ENCODE data around the gene RPS6KA2.

The RPS6KA2 gene

DNA sequence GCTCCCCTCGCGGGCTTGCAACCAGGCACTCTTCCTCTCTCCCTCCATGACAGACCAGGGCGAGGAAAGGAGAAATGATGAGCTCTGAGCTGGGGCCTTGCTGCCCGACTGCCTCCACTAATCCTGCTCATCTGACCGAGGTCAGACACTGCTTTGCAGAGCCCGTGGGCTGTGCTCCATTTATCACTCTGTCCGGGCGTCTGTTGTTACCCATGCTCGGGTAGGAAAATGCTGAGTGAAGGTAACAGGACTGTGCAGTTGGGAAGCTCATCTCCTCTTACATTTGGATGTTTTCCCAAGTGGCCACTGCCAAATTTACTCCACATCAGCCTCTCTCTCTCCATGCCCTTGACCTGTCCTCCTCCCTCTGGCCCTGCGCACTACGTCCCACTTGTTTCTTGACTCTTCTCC is 14.6 kb downstream of the RPS6KA2 start:
- Histone ChIP-seq H3K4me3 (replicated peaks; ENCODE audit: insufficient read depth, low read length) (no peak overlapping the region), H3K27ac (replicated peaks) (no peak overlapping the region), H3K27me3 (ENCODE audit: insufficient read depth, poor library complexity, severe bottlenecking) (no peaks in the 10 kb centered on the region)
- TF ChIP-seq SPI1 (IDR thresholded peaks at IDR 0.05; ENCODE audit: borderline replicate concordance, low read depth) = no peak
- TF ChIP-seq, protein P1, sequence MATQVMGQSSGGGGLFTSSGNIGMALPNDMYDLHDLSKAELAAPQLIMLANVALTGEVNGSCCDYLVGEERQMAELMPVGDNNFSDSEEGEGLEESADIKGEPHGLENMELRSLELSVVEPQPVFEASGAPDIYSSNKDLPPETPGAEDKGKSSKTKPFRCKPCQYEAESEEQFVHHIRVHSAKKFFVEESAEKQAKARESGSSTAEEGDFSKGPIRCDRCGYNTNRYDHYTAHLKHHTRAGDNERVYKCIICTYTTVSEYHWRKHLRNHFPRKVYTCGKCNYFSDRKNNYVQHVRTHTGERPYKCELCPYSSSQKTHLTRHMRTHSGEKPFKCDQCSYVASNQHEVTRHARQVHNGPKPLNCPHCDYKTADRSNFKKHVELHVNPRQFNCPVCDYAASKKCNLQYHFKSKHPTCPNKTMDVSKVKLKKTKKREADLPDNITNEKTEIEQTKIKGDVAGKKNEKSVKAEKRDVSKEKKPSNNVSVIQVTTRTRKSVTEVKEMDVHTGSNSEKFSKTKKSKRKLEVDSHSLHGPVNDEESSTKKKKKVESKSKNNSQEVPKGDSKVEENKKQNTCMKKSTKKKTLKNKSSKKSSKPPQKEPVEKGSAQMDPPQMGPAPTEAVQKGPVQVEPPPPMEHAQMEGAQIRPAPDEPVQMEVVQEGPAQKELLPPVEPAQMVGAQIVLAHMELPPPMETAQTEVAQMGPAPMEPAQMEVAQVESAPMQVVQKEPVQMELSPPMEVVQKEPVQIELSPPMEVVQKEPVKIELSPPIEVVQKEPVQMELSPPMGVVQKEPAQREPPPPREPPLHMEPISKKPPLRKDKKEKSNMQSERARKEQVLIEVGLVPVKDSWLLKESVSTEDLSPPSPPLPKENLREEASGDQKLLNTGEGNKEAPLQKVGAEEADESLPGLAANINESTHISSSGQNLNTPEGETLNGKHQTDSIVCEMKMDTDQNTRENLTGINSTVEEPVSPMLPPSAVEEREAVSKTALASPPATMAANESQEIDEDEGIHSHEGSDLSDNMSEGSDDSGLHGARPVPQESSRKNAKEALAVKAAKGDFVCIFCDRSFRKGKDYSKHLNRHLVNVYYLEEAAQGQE (IDR thresholded peaks at IDR 0.05; ENCODE audit: insufficient replicate concordance, low read depth) = no peak
- TF ChIP-seq GABPA (IDR thresholded peaks at IDR 0.05; ENCODE audit: low read depth) = no peak
- TF ChIP-seq, protein P2, sequence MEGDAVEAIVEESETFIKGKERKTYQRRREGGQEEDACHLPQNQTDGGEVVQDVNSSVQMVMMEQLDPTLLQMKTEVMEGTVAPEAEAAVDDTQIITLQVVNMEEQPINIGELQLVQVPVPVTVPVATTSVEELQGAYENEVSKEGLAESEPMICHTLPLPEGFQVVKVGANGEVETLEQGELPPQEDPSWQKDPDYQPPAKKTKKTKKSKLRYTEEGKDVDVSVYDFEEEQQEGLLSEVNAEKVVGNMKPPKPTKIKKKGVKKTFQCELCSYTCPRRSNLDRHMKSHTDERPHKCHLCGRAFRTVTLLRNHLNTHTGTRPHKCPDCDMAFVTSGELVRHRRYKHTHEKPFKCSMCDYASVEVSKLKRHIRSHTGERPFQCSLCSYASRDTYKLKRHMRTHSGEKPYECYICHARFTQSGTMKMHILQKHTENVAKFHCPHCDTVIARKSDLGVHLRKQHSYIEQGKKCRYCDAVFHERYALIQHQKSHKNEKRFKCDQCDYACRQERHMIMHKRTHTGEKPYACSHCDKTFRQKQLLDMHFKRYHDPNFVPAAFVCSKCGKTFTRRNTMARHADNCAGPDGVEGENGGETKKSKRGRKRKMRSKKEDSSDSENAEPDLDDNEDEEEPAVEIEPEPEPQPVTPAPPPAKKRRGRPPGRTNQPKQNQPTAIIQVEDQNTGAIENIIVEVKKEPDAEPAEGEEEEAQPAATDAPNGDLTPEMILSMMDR (IDR thresholded peaks at IDR 0.05; ENCODE audit: insufficient read depth, low read length) = no peak
- TF ChIP-seq POLR2AphosphoS5 (IDR thresholded peaks at IDR 0.05; ENCODE audit: low read depth) = no peak
- DNase-seq (ENCODE audit: low read depth in 1 of 2, low spot score in 1 of 2) = no peak

DNA sequence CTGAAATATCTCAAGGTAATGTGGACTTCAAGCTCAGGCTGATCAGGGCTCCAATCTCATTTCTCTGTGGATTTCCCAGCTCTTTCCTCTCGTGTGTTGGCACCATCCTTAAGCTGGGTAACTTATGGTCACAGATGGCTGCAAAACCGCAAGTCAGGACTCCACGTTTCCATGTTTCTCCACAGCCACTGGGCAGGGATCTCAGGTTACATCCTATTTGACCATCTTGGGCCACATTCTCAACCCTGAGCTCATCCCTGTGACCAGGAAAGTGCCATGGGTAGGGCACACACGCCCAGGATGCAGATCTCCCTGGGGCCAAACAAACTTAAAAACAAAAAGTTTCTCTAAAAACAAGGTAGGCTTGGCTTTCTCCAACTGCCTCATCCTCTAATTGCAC is 15.4 kb downstream of the RPS6KA2 start:
- no peak for DNase-seq (ENCODE audit: low read depth in 1 of 2, low spot score in 1 of 2)
- Histone ChIP-seq H3K27ac (replicated peaks) (no peak overlapping the region), H3K4me3 (replicated peaks; ENCODE audit: insufficient read depth, low read length) (no peak overlapping the region), H3K27me3 (ENCODE audit: insufficient read depth, poor library complexity, severe bottlenecking) (no peaks in the 10 kb centered on the region)
- TF ChIP-seq GABPA (IDR thresholded peaks at IDR 0.05; ENCODE audit: low read depth) (no peak), POLR2AphosphoS5 (IDR thresholded peaks at IDR 0.05; ENCODE audit: low read depth) (no peak), SPI1 (IDR thresholded peaks at IDR 0.05; ENCODE audit: borderline replicate concordance, low read depth) (no peak)
- TF ChIP-seq, protein P2 (IDR thresholded peaks at IDR 0.05; ENCODE audit: insufficient read depth, low read length) = no peak
- TF ChIP-seq, protein P1 (IDR thresholded peaks at IDR 0.05; ENCODE audit: insufficient replicate concordance, low read depth) = no peak

DNA sequence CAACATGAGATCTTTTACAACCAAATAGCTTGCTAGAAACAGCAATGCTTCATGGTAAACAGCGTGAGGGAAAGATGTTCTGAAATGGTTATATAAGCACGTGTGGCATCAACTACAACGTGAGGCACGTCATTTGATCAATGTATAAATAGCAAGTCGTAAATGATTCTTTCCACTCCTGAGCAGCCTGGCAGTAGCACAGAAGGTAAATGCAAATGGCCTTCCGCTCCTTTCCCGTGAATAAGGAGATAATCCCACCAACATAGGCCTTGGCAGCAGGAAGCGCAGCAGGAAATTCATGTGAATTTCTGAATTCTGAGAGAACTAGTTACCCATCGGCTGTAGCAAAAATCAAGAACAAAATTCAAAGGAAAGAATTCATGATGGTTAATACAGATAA is 17.0 kb downstream of the RPS6KA2 start:
- no peak for TF ChIP-seq POLR2AphosphoS5 (IDR thresholded peaks at IDR 0.05; ENCODE audit: low read depth)
- TF ChIP-seq SPI1 (IDR thresholded peaks at IDR 0.05; ENCODE audit: borderline replicate concordance, low read depth) = no peak
- TF ChIP-seq, protein P2 (IDR thresholded peaks at IDR 0.05; ENCODE audit: insufficient read depth, low read length) = no peak
- TF ChIP-seq, protein P1 (IDR thresholded peaks at IDR 0.05; ENCODE audit: insufficient replicate concordance, low read depth) = no peak
- TF ChIP-seq GABPA (IDR thresholded peaks at IDR 0.05; ENCODE audit: low read depth) = no peak
- no peak for DNase-seq (ENCODE audit: low read depth in 1 of 2, low spot score in 1 of 2)
- Histone ChIP-seq H3K27ac (replicated peaks) (no peak overlapping the region), H3K4me3 (replicated peaks; ENCODE audit: insufficient read depth, low read length) (no peak overlapping the region), H3K27me3 (ENCODE audit: insufficient read depth, poor library complexity, severe bottlenecking) (no peaks in the 10 kb centered on the region)

Data from HL-60 (cell line).